ENCODE data around the gene LGALS9B.
"Not testable (repeated sequence)": the region's sequence is repeated elsewhere in the genome, so short reads cannot be mapped to it uniquely, and the experiment has no call there.

GRCh38 chr17:20484930-20485329, 17.6 kb upstream of the LGALS9B start:
- not testable (repeated sequence) for TF ChIP-seq CTCF (IDR thresholded peaks at IDR 0.05); RFX5 (IDR thresholded peaks at IDR 0.05; ENCODE audit: low read length); EZH2phosphoT487 (IDR thresholded peaks at IDR 0.05; ENCODE audit: borderline replicate concordance, low read depth)
